ENCODE measurements around the gene CRISP1.

- TF ChIP-seq CTCF (CRISPR knock-in tag; IDR thresholded peaks at IDR 0.05) (no peak), MEIS2 (CRISPR knock-in tag; IDR thresholded peaks at IDR 0.05) (no peak), EEA1 (CRISPR knock-in tag; IDR thresholded peaks at IDR 0.05; ENCODE audit: borderline replicate concordance) (no peak), ZNF274 (CRISPR knock-in tag; IDR thresholded peaks at IDR 0.05) (no peak)
These were observed 32.7 kb upstream of the CRISP1 start for GRCh38 chr6:49898904-49899566.

Data from HepG2 (cell line).